Naive thymus-derived CD8-positive, alpha-beta T cell (primary cell): ENCODE measurements around the gene IRX2. TPM values are rescaled to one million over a fixed set of nuclear protein-coding genes. Genes with fewer than 3 reads are reported as not detected.
A peak's percentile ranks its signal among the peaks of the same experiment; 100 is the strongest.

Experiments
- ATAC-seq, 2 donors: fragments of 150-1000 bp; cut with Tn5 transposase in 1 of 2; sonication (Bioruptor Pico), chemical (Tn5 transposase) in 1 of 2; 1 replicate in 1 of 2; 2 replicates in 1 of 2; pipeline ENCODE4 v1.10.0; 2021; ENCODE audit warnings: mild to moderate bottlenecking in 2 of 2, moderate library complexity in 2 of 2
- POLR2A ChIA-PET: fragments of 350-600 bp; sonication (Branson Sonifier 250); formaldehyde crosslinking; loops from one replicate; lab custom pipeline; 2021; ENCODE audit warnings: antibody characterized with exemption; lab: Charles Lee
- DNase-seq, 10 donors: peaks; one replicate each; pipeline versions ENCODE4 v3.0.0 to v3.0.0-alpha.2; 2020 to 2022
- H3K27ac Mint-ChIP-seq, 10 donors: one replicate each; pipeline ENCODE4 v1.8.0; 2020 to 2022; ENCODE audit warnings: mild to moderate bottlenecking in 10 of 10, mixed read lengths in 10 of 10, moderate library complexity in 4 of 10, inconsistent platforms in 1 of 10
- H3K27me3 Mint-ChIP-seq, 5 donors: one replicate each; pipeline ENCODE4 v1.8.0; 2021 to 2022; ENCODE audit warnings: mixed read lengths in 5 of 5
- H3K36me3 Mint-ChIP-seq, 3 donors: one replicate each; pipeline ENCODE4 v1.8.0; 2020 to 2022; ENCODE audit warnings: mixed read lengths in 3 of 3, mild to moderate bottlenecking in 2 of 3, inconsistent platforms in 1 of 3
- H3K4me1 Mint-ChIP-seq, 4 donors: one replicate each; pipeline ENCODE4 v1.8.0; 2021 to 2022; ENCODE audit warnings: mixed read lengths in 4 of 4
- H3K4me3 Mint-ChIP-seq, 10 donors: one replicate each; pipeline ENCODE4 v1.8.0; 2020 to 2022; ENCODE audit warnings: mild to moderate bottlenecking in 10 of 10, mixed read lengths in 10 of 10, moderate library complexity in 6 of 10, inconsistent platforms in 1 of 10
- H3K9me3 Mint-ChIP-seq, 9 donors: one replicate each; pipeline ENCODE4 v1.8.0; 2020 to 2022; ENCODE audit warnings: mixed read lengths in 9 of 9, mild to moderate bottlenecking in 3 of 9, inconsistent platforms in 1 of 9, moderate library complexity in 1 of 9
- polyA plus RNA-seq, 3 donors: library from polyadenylated mRNA; unstranded; fragments of 300-500 nt; fragmentation: Illumina TruSeq; gene quantifications; one replicate each; pipeline ENCODE4 v1.2.3, GENCODE V29; 2021
- total RNA-seq, 8 experiments: library from RNA in 2 of 8; stranded (reverse) in 2 of 8; gene quantifications; one replicate each; pipeline ENCODE4 v1.2.3 and lab custom pipeline; 2021 to 2026

IRX2 gene
- total and polyA plus RNA-seq, 5 experiments from 2014 or later: not detected

DNA sequence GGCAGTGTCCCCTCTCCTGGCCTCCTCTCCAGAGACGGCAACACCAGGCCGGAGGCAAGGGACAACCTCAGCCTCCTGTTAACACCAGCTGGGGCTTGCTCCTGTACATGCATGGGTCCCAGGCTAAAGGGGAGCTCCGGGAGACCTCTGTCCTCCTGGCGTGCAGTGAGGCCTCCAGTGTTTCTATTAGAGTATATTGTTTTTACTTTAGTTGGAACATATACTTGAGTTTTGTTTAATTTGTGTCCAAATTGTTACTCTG, 12.0 kb upstream of the IRX2 start:
- DNase-seq (no peak), ATAC-seq (no peak)
- no peaks in the 10 kb centered on the region for H3K36me3 Mint-ChIP-seq
- POLR2A ChIA-PET: no interaction called here
- H3K4me3 Mint-ChIP-seq: no peak overlapping the region
- peaks cover 0 to 2% (median 0%) of the 10 kb centered on the region in 9 donors for H3K9me3 Mint-ChIP-seq
- H3K4me1 Mint-ChIP-seq: peaks cover 0 to 3% (median 0%) of the 10 kb centered on the region in 4 donors
- H3K27me3 Mint-ChIP-seq: peaks cover 8 to 49% (median 23%) of the 10 kb centered on the region in 5 donors
- H3K27ac Mint-ChIP-seq: no peak overlapping the region

DNA sequence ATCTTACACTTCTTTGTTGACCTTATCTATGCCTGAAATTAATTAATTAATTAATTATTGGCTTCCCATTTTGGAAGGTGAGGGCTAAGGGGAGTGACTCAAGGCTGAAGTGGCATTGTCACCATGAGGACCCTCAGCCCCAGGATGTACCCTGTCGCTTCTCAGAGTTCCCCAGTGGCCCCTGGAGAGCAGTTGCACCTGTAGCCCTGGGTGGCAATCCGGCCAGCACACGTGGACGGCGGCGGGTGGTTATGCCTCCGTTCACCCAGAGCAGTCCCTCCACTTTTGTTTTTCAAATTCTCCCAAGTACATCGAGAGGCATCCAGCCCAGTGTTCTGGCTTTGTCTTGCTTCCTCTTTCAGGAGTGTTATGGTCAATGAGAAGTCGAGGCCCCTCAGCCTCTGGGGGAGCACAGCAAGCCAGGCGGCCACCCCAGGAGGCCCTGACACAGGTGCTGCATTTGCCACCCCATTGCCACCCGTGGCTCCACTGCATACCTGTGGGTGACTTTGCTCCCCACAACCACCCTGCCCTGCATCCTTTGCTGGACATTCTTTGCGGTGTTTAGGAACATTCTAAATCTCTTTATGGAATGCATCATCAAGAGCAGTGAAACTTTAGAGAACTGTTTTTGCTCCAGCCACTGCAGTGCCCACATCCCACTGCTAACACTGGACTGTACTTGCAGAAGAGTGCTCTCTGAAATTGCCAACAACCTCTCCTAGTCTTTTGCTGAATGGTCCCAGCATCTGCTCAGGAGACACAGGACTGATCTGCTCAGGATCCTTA, 11.5 kb upstream of the IRX2 start:
- peaks cover 12 to 54% (median 26%) of the 10 kb centered on the region in 5 donors for H3K27me3 Mint-ChIP-seq
- POLR2A ChIA-PET: no interaction called here
- H3K36me3 Mint-ChIP-seq: peaks cover 0 to under 1% (median 0%) of the 10 kb centered on the region in 3 donors
- peaks cover 0 to 2% (median 0%) of the 10 kb centered on the region in 9 donors for H3K9me3 Mint-ChIP-seq
- H3K27ac Mint-ChIP-seq: no peak overlapping the region
- DNase-seq (no peak), ATAC-seq (no peak)
- H3K4me3 Mint-ChIP-seq: no peak overlapping the region
- H3K4me1 Mint-ChIP-seq: peaks cover 0 to 3% (median 0%) of the 10 kb centered on the region in 4 donors

DNA sequence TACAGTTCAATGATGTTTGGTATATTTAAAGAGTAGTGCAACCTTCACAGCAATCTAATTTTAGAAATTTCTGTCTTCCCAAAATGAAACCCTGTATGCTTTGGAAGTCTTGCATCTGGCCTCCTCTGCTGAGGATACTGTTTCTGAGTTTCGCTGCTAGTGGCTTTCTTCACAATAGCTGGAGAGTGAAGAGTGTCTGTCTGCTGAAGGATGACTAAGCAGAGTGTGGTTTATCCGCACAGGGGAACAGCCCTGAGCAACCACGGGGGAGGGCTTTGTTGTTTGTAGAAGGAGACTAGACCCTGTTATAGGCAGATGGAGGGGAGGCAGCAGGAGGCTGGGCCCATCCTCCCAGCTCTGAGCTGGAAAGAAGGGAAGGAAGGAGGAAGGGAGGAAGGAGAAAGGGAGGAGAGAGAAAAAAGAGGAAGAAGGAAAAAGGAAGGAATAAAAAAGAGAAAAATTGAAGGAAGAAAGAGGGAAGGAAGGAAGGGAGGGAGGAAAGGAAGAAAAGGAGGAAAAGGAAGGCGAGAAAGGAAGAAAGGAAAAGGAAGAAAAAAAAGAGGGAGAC, 10.5 kb upstream of the IRX2 start:
- Mint-ChIP-seq H3K9me3 (peaks cover 0 to 2% (median 0%) of the 10 kb centered on the region in 9 donors), H3K4me1 (peaks cover 0 to 5% (median 1%) of the 10 kb centered on the region in 4 donors), H3K36me3 (peaks cover 0 to 6% (median 4%) of the 10 kb centered on the region in 3 donors), H3K27ac (no peak overlapping the region), H3K4me3 (no peak overlapping the region), H3K27me3 (peaks cover 16 to 64% (median 34%) of the 10 kb centered on the region in 5 donors)
- DNase-seq (no peak), ATAC-seq (no peak)
- POLR2A ChIA-PET: no interaction called here

DNA sequence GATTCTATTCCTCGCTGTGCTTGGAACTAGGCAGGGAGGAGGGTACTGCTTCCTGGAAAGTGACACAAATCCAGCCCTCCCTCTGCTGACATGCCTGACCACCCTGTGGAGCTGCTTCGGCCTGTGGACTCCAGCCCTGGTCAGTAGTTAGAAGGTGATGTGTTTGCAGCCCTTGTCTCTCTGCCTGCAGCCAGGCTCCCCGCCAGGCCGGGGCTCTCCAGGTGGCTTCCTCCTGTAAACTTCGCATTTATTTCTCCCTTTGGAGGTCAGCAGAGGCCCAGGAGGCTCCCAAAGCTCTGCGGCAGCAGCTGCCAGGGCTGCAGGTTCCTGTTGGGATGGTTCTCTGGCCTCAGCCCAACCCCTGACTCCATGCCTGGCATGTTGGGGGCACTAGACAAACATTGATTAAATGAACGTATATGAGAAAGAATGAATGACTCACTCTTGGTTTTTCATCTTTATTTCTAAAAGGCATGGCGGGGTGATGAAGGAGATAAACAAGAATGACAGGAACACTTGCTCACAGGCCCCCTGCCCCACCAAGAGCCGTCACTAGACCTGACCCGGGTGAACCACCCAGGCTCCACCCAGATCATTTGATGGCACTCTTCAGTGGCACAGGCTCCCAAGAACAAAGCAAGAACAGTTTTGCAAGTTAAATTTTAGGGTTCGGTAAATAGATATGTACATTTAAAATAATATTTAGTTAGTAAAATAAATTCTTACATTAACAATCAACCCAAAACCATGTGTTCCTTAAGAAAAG, 8.4 kb upstream of the IRX2 start:
- no peak overlapping the region for H3K27ac Mint-ChIP-seq
- POLR2A ChIA-PET: no interaction called here
- no peak overlapping the region for H3K4me3 Mint-ChIP-seq

DNA sequence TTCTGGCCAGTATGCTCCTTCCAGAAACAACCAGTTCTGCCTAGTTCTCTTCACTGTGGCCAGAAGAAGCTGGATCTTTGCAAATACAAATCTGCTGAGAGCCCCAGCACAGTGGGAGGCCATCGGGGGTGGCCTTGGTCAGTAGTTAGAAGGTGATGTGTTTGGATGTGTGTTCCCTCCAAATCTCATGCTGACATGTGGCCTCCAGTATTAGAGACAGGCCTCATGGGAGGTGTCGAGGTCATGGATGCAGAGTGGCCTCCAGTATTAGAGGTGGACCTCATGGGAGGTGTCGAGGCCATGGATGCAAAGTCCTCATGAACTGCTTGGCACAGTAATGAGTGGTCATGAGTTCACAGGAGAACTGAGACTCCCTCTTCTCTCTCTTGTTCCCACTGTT, 7.6 kb upstream of the IRX2 start:
- H3K27ac Mint-ChIP-seq: no peak overlapping the region
- H3K4me1 Mint-ChIP-seq: peaks cover 11 to 17% (median 15%) of the 10 kb centered on the region in 4 donors
- ATAC-seq (no peak), DNase-seq (no peak)
- H3K4me3 Mint-ChIP-seq: no peak overlapping the region
- POLR2A ChIA-PET: no interaction called here
- peaks cover 0 to 6% (median 4%) of the 10 kb centered on the region in 3 donors for H3K36me3 Mint-ChIP-seq
- peaks cover 23 to 77% (median 55%) of the 10 kb centered on the region in 5 donors for H3K27me3 Mint-ChIP-seq
- H3K9me3 Mint-ChIP-seq: peaks cover 0 to 7% (median 0%) of the 10 kb centered on the region in 9 donors

More for the DNA sequence above, 8.4 kb upstream of the IRX2 start:
- H3K36me3 Mint-ChIP-seq: peaks cover 0 to 6% (median 4%) of the 10 kb centered on the region in 3 donors
- no peak for DNase-seq
- peaks cover 0 to 7% (median 0%) of the 10 kb centered on the region in 9 donors for H3K9me3 Mint-ChIP-seq
- H3K27me3 Mint-ChIP-seq: peaks cover 21 to 79% (median 49%) of the 10 kb centered on the region in 5 donors
- ATAC-seq: no peak
- peaks cover 11 to 13% (median 11%) of the 10 kb centered on the region in 4 donors for H3K4me1 Mint-ChIP-seq

DNA sequence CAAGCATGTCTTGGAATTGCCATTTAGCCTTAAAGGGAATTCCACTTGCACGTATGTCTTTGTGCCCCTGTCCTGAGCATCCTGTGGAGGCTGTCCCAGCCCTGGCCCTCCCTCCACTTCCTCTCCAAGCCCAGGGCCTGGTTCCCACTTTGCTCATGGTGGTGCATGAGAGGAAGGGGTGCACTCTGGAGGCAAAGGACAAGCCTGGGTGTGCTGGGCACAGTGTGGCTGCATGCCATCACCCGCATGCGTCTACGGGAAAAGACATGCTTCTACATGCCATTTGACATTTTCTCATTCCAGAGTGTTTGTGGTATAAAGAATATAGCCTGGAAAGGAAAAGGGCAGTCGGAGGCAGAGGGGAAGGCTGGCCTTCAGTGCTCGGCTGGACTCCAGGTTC, 7.2 kb upstream of the IRX2 start:
- H3K36me3 Mint-ChIP-seq: peaks cover 0 to 6% (median 4%) of the 10 kb centered on the region in 3 donors
- peaks cover 0 to 7% (median 0%) of the 10 kb centered on the region in 9 donors for H3K9me3 Mint-ChIP-seq
- no peak for DNase-seq
- H3K27ac Mint-ChIP-seq: no peak overlapping the region
- peaks cover 11 to 19% (median 16%) of the 10 kb centered on the region in 4 donors for H3K4me1 Mint-ChIP-seq
- ATAC-seq: no peak
- H3K4me3 Mint-ChIP-seq: no peak overlapping the region
- H3K27me3 Mint-ChIP-seq: peaks cover 22 to 77% (median 53%) of the 10 kb centered on the region in 5 donors
- POLR2A ChIA-PET: no interaction called here

DNA sequence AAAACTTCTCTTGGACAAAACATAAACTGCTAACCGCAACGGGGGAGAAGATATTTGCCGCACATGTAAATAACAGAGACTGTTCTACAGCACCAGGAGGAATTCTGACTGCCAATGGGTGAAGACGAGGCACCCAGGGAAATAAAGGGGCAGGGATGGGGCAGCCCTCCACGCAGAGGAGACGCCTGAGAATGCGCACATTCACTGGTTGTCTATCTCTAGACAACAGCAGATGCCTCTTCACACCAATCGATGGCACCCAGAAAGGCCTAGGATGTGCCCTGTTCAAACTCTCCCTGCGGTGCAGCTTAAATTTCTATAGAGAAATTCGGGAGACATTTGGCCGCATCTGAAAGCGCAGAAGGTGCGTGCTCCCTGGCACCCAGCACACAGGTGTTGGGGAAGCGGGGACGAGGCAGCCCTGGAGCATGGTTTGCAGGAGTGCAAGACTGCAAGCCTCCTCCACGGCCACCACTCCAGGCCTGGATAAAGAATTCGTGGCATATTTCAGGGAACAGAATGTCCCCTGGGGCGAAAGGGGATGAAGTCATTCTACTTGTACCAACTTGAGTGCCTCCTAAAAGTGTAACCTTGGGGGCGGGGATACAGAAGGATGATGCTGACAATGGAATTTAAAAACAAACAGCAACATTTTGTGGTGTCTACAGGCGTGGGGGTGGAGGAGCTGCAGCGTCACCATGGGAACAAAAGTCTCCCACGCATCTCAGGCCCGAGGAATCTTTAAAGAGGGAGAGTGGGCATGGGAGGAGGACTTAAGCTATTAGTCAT, 6.3 kb upstream of the IRX2 start:
- no peak overlapping the region for H3K27ac Mint-ChIP-seq
- POLR2A ChIA-PET: no interaction called here
- H3K27me3 Mint-ChIP-seq: peaks cover 26 to 81% (median 58%) of the 10 kb centered on the region in 5 donors
- DNase-seq: no peak
- H3K36me3 Mint-ChIP-seq: peaks cover 0 to 6% (median 6%) of the 10 kb centered on the region in 3 donors
- no peak for ATAC-seq
- H3K9me3 Mint-ChIP-seq: peaks cover 0 to 7% (median 0%) of the 10 kb centered on the region in 9 donors
- no peak overlapping the region for H3K4me3 Mint-ChIP-seq
- peaks cover 11 to 21% (median 18%) of the 10 kb centered on the region in 4 donors for H3K4me1 Mint-ChIP-seq

DNA sequence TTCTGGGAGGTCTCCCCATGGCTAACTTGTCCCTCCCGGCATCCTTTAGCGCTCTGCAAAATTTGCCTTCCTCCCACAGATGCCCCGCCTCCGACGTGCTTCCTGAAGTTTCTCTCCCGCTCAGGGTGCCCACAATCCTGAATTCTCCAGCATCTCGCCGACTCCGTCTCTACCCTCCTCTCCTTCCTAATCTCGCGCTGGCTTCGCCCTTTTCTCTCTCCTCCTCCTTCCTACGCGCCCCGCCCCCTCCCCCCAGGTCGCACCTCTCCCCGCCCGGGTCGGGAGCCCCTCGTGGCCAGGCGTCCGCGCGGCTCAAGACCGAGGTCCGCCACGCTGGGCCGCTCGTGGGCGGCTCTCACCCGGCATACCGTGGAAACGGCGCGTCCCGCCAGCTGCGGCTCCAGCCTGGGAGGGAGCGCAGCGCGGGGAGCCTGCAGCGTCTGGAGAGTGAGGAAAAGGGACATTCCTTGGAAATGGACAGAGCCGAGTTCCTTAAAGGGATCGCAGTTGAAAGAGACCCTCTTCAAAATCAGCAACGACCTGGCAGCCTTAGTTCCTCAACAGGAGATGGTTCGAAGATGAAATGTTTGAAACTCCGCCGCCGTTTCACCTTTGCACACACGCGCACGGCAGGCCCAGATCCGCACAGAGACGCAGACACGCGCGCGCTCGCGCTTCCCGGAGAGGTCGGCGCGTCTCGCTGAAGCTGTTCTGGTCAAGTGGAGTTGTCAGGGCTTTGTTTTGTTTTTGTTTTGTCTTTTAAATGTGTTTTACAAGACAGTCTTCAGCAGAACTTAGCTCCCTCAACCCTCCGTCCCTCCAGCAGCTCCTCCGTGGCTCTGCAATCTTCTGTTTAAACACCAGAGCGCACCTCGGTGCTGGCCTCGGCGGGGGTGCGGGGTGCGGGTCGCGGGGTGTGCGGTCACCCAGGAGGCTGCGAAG, 5.0 kb upstream of the IRX2 start:
- POLR2A ChIA-PET: no interaction called here
- H3K4me1 Mint-ChIP-seq: peaks cover 10 to 25% (median 18%) of the 10 kb centered on the region in 4 donors
- peaks cover 0 to 10% (median 6%) of the 10 kb centered on the region in 3 donors for H3K36me3 Mint-ChIP-seq
- ATAC-seq (no peak), DNase-seq (no peak)
- H3K9me3 Mint-ChIP-seq: peaks cover 0 to 7% (median 0%) of the 10 kb centered on the region in 9 donors
- no peak overlapping the region for H3K27ac Mint-ChIP-seq
- H3K27me3 Mint-ChIP-seq: peaks cover 25 to 78% (median 56%) of the 10 kb centered on the region in 5 donors
- peak overlapping the region in 8 of 10 donors; percentile 6 to 67 (median 48) for H3K4me3 Mint-ChIP-seq

DNA sequence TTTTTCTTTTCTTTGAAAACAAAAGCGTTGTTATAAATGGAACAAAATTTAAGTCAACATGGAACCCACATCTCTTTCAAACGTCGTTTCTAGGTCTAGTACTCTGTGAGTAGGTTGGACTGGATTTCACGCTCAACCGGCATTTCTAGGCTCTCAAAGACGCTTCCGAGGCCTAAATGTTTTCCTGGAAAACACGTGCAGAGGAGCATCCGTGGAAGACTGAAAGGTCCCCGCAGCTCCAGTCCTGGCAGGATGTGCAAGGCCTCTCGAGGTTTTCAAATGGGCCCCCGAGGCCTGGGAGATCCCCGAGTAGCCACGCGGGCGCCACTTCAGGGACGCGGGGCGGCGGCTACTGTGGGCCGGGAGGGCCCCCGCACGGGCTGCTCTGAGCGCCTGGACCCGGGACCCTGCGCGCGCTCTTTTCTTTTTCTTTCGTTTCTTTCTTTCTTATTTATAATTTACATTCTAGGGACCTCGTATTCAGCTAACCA, 4.2 kb upstream of the IRX2 start:
- H3K4me1 Mint-ChIP-seq: peaks cover 10 to 25% (median 18%) of the 10 kb centered on the region in 4 donors
- H3K36me3 Mint-ChIP-seq: peaks cover 0 to 10% (median 6%) of the 10 kb centered on the region in 3 donors

DNA sequence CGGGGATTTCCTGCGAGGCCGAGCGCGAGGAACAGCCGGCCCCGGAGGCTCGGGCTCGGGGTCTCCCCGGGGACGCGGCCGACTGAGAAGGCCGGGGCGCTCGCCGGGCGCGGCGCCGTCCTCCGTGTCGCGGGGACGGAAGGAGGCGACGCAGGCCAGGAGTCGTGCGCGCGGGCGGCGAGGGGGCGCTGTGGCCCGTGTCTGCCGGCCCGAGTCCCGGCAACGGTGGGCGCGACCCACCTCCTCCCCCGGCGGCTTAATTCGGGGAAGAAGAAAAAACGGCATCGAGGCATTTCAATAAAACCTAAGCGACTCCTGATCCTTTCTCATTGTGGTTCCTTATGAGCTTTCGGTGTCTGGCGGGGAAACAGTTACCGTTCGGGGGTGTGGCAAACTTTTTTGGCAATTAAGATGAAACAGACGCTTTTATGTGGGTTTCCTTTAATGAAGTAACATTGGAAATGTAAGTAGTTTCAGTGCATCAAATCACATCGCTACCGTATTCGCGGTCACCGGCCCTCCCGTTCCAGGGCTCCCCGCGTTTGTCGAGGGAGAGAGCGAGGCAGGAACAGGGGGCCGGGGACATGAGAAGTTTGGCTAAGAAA, 3.7 kb upstream of the IRX2 start:
- Mint-ChIP-seq H3K4me1 (peaks cover 10 to 25% (median 18%) of the 10 kb centered on the region in 4 donors), H3K4me3 (peak overlapping the region in 9 of 10 donors; percentile 1 to 67 (median 54)), H3K27me3 (peaks cover 25 to 71% (median 52%) of the 10 kb centered on the region in 5 donors), H3K9me3 (peaks cover 0 to 7% (median 0%) of the 10 kb centered on the region in 9 donors), H3K27ac (no peak overlapping the region), H3K36me3 (peaks cover 0 to 10% (median 6%) of the 10 kb centered on the region in 3 donors)
- POLR2A ChIA-PET: no interaction called here
- DNase-seq: no peak
- no peak for ATAC-seq

More for the DNA sequence above, 4.2 kb upstream of the IRX2 start:
- no peak overlapping the region for H3K27ac Mint-ChIP-seq
- POLR2A ChIA-PET: no interaction called here
- H3K4me3 Mint-ChIP-seq: peak overlapping the region in 7 of 10 donors; percentile 13 to 67 (median 56)
- ATAC-seq (no peak), DNase-seq (no peak)
- H3K9me3 Mint-ChIP-seq: peaks cover 0 to 7% (median 0%) of the 10 kb centered on the region in 9 donors
- H3K27me3 Mint-ChIP-seq: peaks cover 25 to 70% (median 54%) of the 10 kb centered on the region in 5 donors
